ENCODE measurements around the gene YPEL2. TPM values are rescaled to one million over a fixed set of nuclear protein-coding genes. Genes with fewer than 3 reads are reported as not detected.
A peak's percentile ranks its signal among the peaks of the same experiment; 100 is the strongest.

YPEL2 gene
- polyA plus RNA-seq, 3 donors: 21.5 to 63.1 (median 25.1) TPM

GRCh38 chr17:59405944-59406705 is 74.7 kb downstream of the YPEL2 start:
- H3K27ac ChIP-seq (ENCODE audit: low read depth in 1 of 2, low read length in 2 of 2): no peak overlapping the region
- H3K9me3 ChIP-seq (replicated peaks in 1 of 2; ENCODE audit: control insufficient read depth in 1 of 2, insufficient read depth in 1 of 2, low read length in 2 of 2): peaks cover 9 to 10% of the 10 kb centered on the region in 2 donors
- H3K27me3 ChIP-seq (ENCODE audit: control insufficient read depth in 2 of 2, insufficient read depth in 2 of 2, low read length in 2 of 2): no peaks in the 10 kb centered on the region
- no peak overlapping the region for H3K4me2 ChIP-seq (replicated peaks; ENCODE audit: extremely low read depth, low read length, poor library complexity, severe bottlenecking)
- Mint-ChIP-seq H3K27me3 (ENCODE audit: low read depth in 3 of 3) (no peaks in the 10 kb centered on the region), H3K27ac (peak overlapping the region in 1 of 7 donors; percentile 41), H3K9me3 (peaks cover 8 to 20% (median 12%) of the 10 kb centered on the region in 7 donors), H3K36me3 (peaks cover 45 to 65% of the 10 kb centered on the region in 2 donors), H3K4me1 (peaks cover 8% of the 10 kb centered on the region), H3K4me3 (no peak overlapping the region)
- no peaks in the 10 kb centered on the region for H3K4me1 ChIP-seq (ENCODE audit: control insufficient read depth in 1 of 2, insufficient read depth in 2 of 2, low read length in 2 of 2)
- no peak overlapping the region for H2AFZ ChIP-seq (ENCODE audit: insufficient read depth, low read depth, low read length, poor library complexity, severe bottlenecking)
- WGBS (ENCODE audit: insufficient coverage): 100% methylated on average over 3 of the region's 13 CpGs
- no peak for TF ChIP-seq CTCF (IDR thresholded peaks at IDR 0.05)
- no peak overlapping the region for H3K9ac ChIP-seq (ENCODE audit: insufficient read depth, low read length, poor library complexity, severe bottlenecking)
- no peaks in the 10 kb centered on the region for H3K79me2 ChIP-seq (ENCODE audit: insufficient read depth, low read length)
- H3K4me3 ChIP-seq (replicated peaks in 1 of 3; ENCODE audit: low read depth in 2 of 3, low read length in 3 of 3): no peak overlapping the region
- H4K20me1 ChIP-seq (ENCODE audit: insufficient read depth, low read length): peaks cover 15% of the 10 kb centered on the region
- peaks cover 13 to 51% of the 10 kb centered on the region in 2 donors for H3K36me3 ChIP-seq (replicated peaks in 1 of 2; ENCODE audit: control insufficient read depth in 1 of 2, insufficient read depth in 2 of 2, low read length in 2 of 2)
- intact Hi-C loops (cut with micrococcal nuclease): no loop called here
- DNase-seq: no peak

- WGBS (ENCODE audit: insufficient coverage): 100% methylated on average over 5 of the region's 7 CpGs
- Mint-ChIP-seq H3K36me3 (peaks cover 38 to 57% of the 10 kb centered on the region in 2 donors), H3K4me3 (no peak overlapping the region), H3K9me3 (peaks cover 8 to 20% (median 12%) of the 10 kb centered on the region in 7 donors), H3K27ac (peak overlapping the region in 1 of 7 donors; percentile 31), H3K4me1 (peaks cover 6% of the 10 kb centered on the region), H3K27me3 (ENCODE audit: low read depth in 3 of 3) (peaks cover 0 to under 1% (median 0%) of the 10 kb centered on the region in 3 donors)
- TF ChIP-seq CTCF (IDR thresholded peaks at IDR 0.05): no peak
- H3K9me3 ChIP-seq (replicated peaks in 1 of 2; ENCODE audit: control insufficient read depth in 1 of 2, insufficient read depth in 1 of 2, low read length in 2 of 2): peaks cover 9 to 10% of the 10 kb centered on the region in 2 donors
- peaks cover 8 to 43% of the 10 kb centered on the region in 2 donors for H3K36me3 ChIP-seq (replicated peaks in 1 of 2; ENCODE audit: control insufficient read depth in 1 of 2, insufficient read depth in 2 of 2, low read length in 2 of 2)
- no peak overlapping the region for H3K9ac ChIP-seq (ENCODE audit: insufficient read depth, low read length, poor library complexity, severe bottlenecking)
- no peak overlapping the region for H2AFZ ChIP-seq (ENCODE audit: insufficient read depth, low read depth, low read length, poor library complexity, severe bottlenecking)
- no peak overlapping the region for H3K4me2 ChIP-seq (replicated peaks; ENCODE audit: extremely low read depth, low read length, poor library complexity, severe bottlenecking)
- no peak for DNase-seq
- H3K27me3 ChIP-seq (ENCODE audit: control insufficient read depth in 2 of 2, insufficient read depth in 2 of 2, low read length in 2 of 2): no peaks in the 10 kb centered on the region
- H3K27ac ChIP-seq (ENCODE audit: low read depth in 1 of 2, low read length in 2 of 2): no peak overlapping the region
- peaks cover 15% of the 10 kb centered on the region for H4K20me1 ChIP-seq (ENCODE audit: insufficient read depth, low read length)
- no peak overlapping the region for H3K4me3 ChIP-seq (replicated peaks in 1 of 3; ENCODE audit: low read depth in 2 of 3, low read length in 3 of 3)
- no peaks in the 10 kb centered on the region for H3K4me1 ChIP-seq (ENCODE audit: control insufficient read depth in 1 of 2, insufficient read depth in 2 of 2, low read length in 2 of 2)
- intact Hi-C loops (cut with micrococcal nuclease): no loop called here
- no peaks in the 10 kb centered on the region for H3K79me2 ChIP-seq (ENCODE audit: insufficient read depth, low read length)
Measured at GRCh38 chr17:59406808-59407381, 75.4 kb downstream of the YPEL2 start.

All from CD14-positive monocyte (primary cell).